Measurements from ENCODE around the gene RYR3.

DNA sequence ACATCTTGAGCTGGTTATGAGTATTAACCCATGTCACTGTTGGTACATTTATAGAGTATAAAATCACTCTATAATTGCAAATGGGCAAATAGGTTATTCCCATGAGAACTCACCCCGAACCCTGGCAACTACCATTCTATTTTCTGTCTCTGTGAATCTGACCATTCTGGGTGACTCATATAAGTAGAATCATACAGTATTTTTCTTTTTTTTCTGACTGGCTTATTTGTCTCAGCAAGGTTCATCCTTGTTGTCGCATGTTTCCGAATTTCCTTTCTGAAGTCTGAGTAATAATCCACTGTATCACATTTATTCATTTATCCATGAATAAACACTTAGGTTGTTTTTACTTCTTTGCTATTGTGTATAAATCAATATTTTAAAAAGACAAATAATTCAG lies 597.6 kb downstream of the RYR3 start:
- TF ChIP-seq, protein P1, sequence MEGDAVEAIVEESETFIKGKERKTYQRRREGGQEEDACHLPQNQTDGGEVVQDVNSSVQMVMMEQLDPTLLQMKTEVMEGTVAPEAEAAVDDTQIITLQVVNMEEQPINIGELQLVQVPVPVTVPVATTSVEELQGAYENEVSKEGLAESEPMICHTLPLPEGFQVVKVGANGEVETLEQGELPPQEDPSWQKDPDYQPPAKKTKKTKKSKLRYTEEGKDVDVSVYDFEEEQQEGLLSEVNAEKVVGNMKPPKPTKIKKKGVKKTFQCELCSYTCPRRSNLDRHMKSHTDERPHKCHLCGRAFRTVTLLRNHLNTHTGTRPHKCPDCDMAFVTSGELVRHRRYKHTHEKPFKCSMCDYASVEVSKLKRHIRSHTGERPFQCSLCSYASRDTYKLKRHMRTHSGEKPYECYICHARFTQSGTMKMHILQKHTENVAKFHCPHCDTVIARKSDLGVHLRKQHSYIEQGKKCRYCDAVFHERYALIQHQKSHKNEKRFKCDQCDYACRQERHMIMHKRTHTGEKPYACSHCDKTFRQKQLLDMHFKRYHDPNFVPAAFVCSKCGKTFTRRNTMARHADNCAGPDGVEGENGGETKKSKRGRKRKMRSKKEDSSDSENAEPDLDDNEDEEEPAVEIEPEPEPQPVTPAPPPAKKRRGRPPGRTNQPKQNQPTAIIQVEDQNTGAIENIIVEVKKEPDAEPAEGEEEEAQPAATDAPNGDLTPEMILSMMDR (IDR thresholded peaks at IDR 0.05; ENCODE audit: insufficient read depth, low read length, poor library complexity, severe bottlenecking) = no peak
- no peak for TF ChIP-seq EZH2phosphoT487 (conservative IDR thresholded peaks at IDR 0.05; ENCODE audit: low read length)

Measured in SU-DHL-6 (cell line).